Lung microvascular endothelial cell (primary cell): ENCODE results near the gene UBL7. TPM values are rescaled to one million over a fixed set of nuclear protein-coding genes. Genes with fewer than 3 reads are reported as not detected.
A peak's percentile ranks its signal among the peaks of the same experiment; 100 is the strongest.
"Not testable (repeated sequence)": the region's sequence is repeated elsewhere in the genome, so short reads cannot be mapped to it uniquely, and the experiment has no call there.

Source experiments
- DNase-seq, 2 donors: peaks; one replicate each; pipeline versions ENCODE4 v3.0.0 to v3.0.0-alpha.2; 2010; ENCODE audit warnings: low read depth in 2 of 2
- total RNA-seq: library from RNA; depleted of rRNA; stranded (reverse); fragments of >200 nt; gene quantifications from 2 replicates; pipeline ENCODE4 v1.2.1, GENCODE V29; 2014

The UBL7 gene
- total RNA-seq = 21.4 and 27.4 TPM in 2 replicates

GRCh38 chr15:74460871-74461846, at the start of gene UBL7:
Gene UBL7, minus strand, starts transcription at chr15:74461160. Its CDS starts 2,293 bp downstream, at chr15:74458867.
- DNase-seq = peak; percentile 96 to 97

GRCh38 chr15:74506515-74506840, 45.5 kb upstream of the UBL7 start:
- no peak for DNase-seq

- peak; percentile 19 to 61 for DNase-seq
Measured at GRCh38 chr15:74505837-74506514, 45.0 kb upstream of the UBL7 start.

- no peak for DNase-seq
Measured at GRCh38 chr15:74504836-74505235, 43.9 kb upstream of the UBL7 start.

- DNase-seq = no peak
Measured at GRCh38 chr15:74504418-74504817, 43.5 kb upstream of the UBL7 start.

GRCh38 chr15:74502301-74502700, 41.3 kb upstream of the UBL7 start:
- DNase-seq = no peak

- DNase-seq = no peak
Measured at GRCh38 chr15:74500401-74500800, 39.4 kb upstream of the UBL7 start.

GRCh38 chr15:74499366-74499765, 38.4 kb upstream of the UBL7 start:
- no peak for DNase-seq

- DNase-seq = no peak
Measured at GRCh38 chr15:74497584-74497983, 36.6 kb upstream of the UBL7 start.

GRCh38 chr15:74496648-74497047, 35.7 kb upstream of the UBL7 start:
- no peak for DNase-seq

- DNase-seq = no peak
Measured at GRCh38 chr15:74490339-74490689, 29.4 kb upstream of the UBL7 start.

GRCh38 chr15:74489518-74490338, 28.8 kb upstream of the UBL7 start:
- DNase-seq = peak; percentile 52 to 63

GRCh38 chr15:74488776-74489175, 27.8 kb upstream of the UBL7 start:
- no peak for DNase-seq

- DNase-seq = peak in 1 of 2 donors; percentile 8
Measured at GRCh38 chr15:74482661-74483060, 21.7 kb upstream of the UBL7 start.

GRCh38 chr15:74480364-74480763, 19.4 kb upstream of the UBL7 start:
- not testable (repeated sequence) for DNase-seq

GRCh38 chr15:74471621-74472020, 10.7 kb upstream of the UBL7 start:
- not testable (repeated sequence) for DNase-seq

- no peak for DNase-seq
Measured at GRCh38 chr15:74470631-74471395, 9.9 kb upstream of the UBL7 start.

- DNase-seq = no peak
Measured at GRCh38 chr15:74468341-74469032, 7.5 kb upstream of the UBL7 start.

- DNase-seq = no peak
Measured at GRCh38 chr15:74466570-74466969, 5.6 kb upstream of the UBL7 start.

GRCh38 chr15:74464897-74465296, 3.9 kb upstream of the UBL7 start:
- DNase-seq = no peak

GRCh38 chr15:74464216-74464615, 3.3 kb upstream of the UBL7 start:
- DNase-seq = no peak
